WTC11 (cell line): ENCODE measurements around the gene AFF3. TPM values are rescaled to one million over a fixed set of nuclear protein-coding genes. Genes with fewer than 3 reads are reported as not detected.

Source experiments
- ATAC-seq: fragments of 200-7000 bp; cut with Tn5 transposase; 2 replicates; pipeline ENCODE4 v1.10.0; 2021; ENCODE audit warnings: mild to moderate bottlenecking, moderate library complexity
- CTCF ChIA-PET: fragments of 300-600 bp; sonication (Branson Sonifier 250); formaldehyde crosslinking; loops from one replicate; lab custom pipeline; 2021; ENCODE audit warnings: antibody characterized with exemption; lab: Charles Lee
- POLR2A ChIA-PET: fragments of 350-600 bp; sonication (Branson Sonifier 250); formaldehyde crosslinking; loops from one replicate; lab custom pipeline; 2021; ENCODE audit warnings: antibody characterized with exemption; lab: Charles Lee
- DNase-seq: peaks from one replicate; pipeline ENCODE4 v3.0.0; 2021; ENCODE audit warnings: low spot score
- H3K27ac Mint-ChIP-seq: 2 replicates; pipeline ENCODE4 v1.8.0; 2021; ENCODE audit warnings: mixed read lengths
- H3K27me3 Mint-ChIP-seq: 2 replicates; pipeline ENCODE4 v1.8.0; 2021; ENCODE audit warnings: low read depth, mild to moderate bottlenecking, moderate library complexity, mixed read lengths
- H3K36me3 Mint-ChIP-seq: 2 replicates; pipeline ENCODE4 v1.8.0; 2021; ENCODE audit warnings: mixed read lengths
- H3K4me1 Mint-ChIP-seq: 2 replicates; pipeline ENCODE4 v1.8.0; 2022; ENCODE audit warnings: mixed read lengths
- H3K4me3 Mint-ChIP-seq: 2 replicates; pipeline ENCODE4 v1.8.0; 2021; ENCODE audit warnings: mild to moderate bottlenecking, moderate library complexity, mixed read lengths
- H3K9me3 Mint-ChIP-seq: 2 replicates; pipeline ENCODE4 v1.8.0; 2021; ENCODE audit warnings: mixed read lengths
- ATF1 ChIP-seq: sonication (generic); formaldehyde crosslinking; IDR thresholded peaks from 2 replicates; pipeline ENCODE4 v1.8.1; 2023; ENCODE audit warnings: mild to moderate bottlenecking, moderate library complexity, missing genetic modification reagents
- ETV6 ChIP-seq: sonication (generic); formaldehyde crosslinking; IDR thresholded peaks from 2 replicates; pipeline ENCODE4 v1.8.1; 2022; ENCODE audit warnings: mild to moderate bottlenecking, missing genetic modification reagents
- JUN ChIP-seq: sonication (generic); formaldehyde crosslinking; IDR thresholded peaks from 2 replicates; pipeline ENCODE4 v1.8.0; 2023; ENCODE audit warnings: mild to moderate bottlenecking, missing genetic modification reagents
- MXD4 ChIP-seq: fragments of 250-450 bp; sonication (Bioruptor Pico); IDR thresholded peaks from 2 replicates; pipeline ENCODE4 v1.8.0; 2021; ENCODE audit warnings: mild to moderate bottlenecking, moderate library complexity, borderline replicate concordance
- NR3C1 ChIP-seq: sonication (generic); formaldehyde crosslinking; conservative IDR thresholded peaks from 2 replicates; pipeline ENCODE4 v1.8.1; 2023; ENCODE audit warnings: low read depth, mild to moderate bottlenecking, missing genetic modification reagents
- RORB ChIP-seq: fragments of 250-450 bp; sonication (Bioruptor Pico); IDR thresholded peaks from 2 replicates; pipeline ENCODE4 v1.9.0; 2021; ENCODE audit warnings: mild to moderate bottlenecking
- TP53 ChIP-seq: sonication (generic); formaldehyde crosslinking; IDR thresholded peaks from 2 replicates; pipeline ENCODE4 v1.8.1; 2023; ENCODE audit warnings: mild to moderate bottlenecking, missing genetic modification reagents
- USF2 ChIP-seq: sonication (generic); formaldehyde crosslinking; IDR thresholded peaks from 2 replicates; pipeline ENCODE4 v1.8.1; 2023; ENCODE audit warnings: mild to moderate bottlenecking, missing genetic modification reagents, moderate library complexity
- ZNF138 ChIP-seq: sonication (generic); formaldehyde crosslinking; conservative IDR thresholded peaks from 2 replicates; pipeline ENCODE4 v1.8.1; 2022; ENCODE audit warnings: mild to moderate bottlenecking, moderate library complexity, missing genetic modification reagents
- ZNF671 ChIP-seq: fragments of 250-450 bp; sonication (Bioruptor Pico); IDR thresholded peaks from 2 replicates; pipeline ENCODE4 v1.8.0; 2021; ENCODE audit warnings: mild to moderate bottlenecking
- total RNA-seq: library from RNA; stranded (reverse); gene quantifications from 3 replicates; pipeline ENCODE4 v1.2.3, GENCODE V29; 2021
- TF ChIP-seq, protein P1 (sequence below): sonication (generic); formaldehyde crosslinking; IDR thresholded peaks from 2 replicates; pipeline ENCODE4 v1.8.0; 2022; ENCODE audit warnings: missing genetic modification reagents
- TF ChIP-seq, protein P2 (sequence below): sonication (generic); formaldehyde crosslinking; IDR thresholded peaks from 2 replicates; pipeline ENCODE4 v1.8.1; 2023; ENCODE audit warnings: mild to moderate bottlenecking, missing genetic modification reagents
- TF ChIP-seq, protein P3 (sequence below): fragments of 250-450 bp; sonication (Bioruptor Pico); IDR thresholded peaks from 2 replicates; pipeline ENCODE4 v1.9.0; 2021; ENCODE audit warnings: mild to moderate bottlenecking
- TF ChIP-seq, protein P4 (sequence below): sonication (generic); formaldehyde crosslinking; IDR thresholded peaks from 2 replicates; pipeline ENCODE4 v1.8.0; 2023; ENCODE audit warnings: mild to moderate bottlenecking, missing genetic modification reagents

The AFF3 gene
- total RNA-seq, 1 experiment from 2014 or later: 1.2 TPM

DNA sequence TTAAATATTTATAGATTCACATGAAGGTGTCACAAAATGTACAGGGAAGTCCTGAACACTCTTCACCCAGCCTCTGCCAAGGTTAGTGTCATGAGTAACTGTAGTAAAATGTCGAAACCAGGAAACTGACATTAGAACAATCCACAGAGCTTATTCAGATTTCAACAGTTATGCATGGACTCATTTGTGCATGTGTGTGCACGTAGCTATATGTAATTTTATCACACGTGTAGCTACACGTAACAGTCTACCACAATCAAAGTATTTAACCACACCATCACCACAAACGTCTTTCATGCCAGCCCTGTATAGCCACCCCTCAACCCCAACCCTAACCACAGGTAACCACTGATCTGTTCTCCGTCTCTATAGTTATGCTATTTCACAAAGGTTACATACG lies 440.9 kb downstream of the AFF3 start:
- POLR2A ChIA-PET: no interaction called here
- Mint-ChIP-seq H3K4me1 (peaks cover 14% of the 10 kb centered on the region), H3K36me3 (no peaks in the 10 kb centered on the region), H3K4me3 (no peak overlapping the region), H3K27me3 (no peaks in the 10 kb centered on the region), H3K27ac (no peak overlapping the region), H3K9me3 (no peaks in the 10 kb centered on the region)
- ATAC-seq: no peak
- TF ChIP-seq MXD4 (CRISPR knock-in tag): no peak
- TF ChIP-seq TP53 (CRISPR knock-in tag): no peak
- no peak for TF ChIP-seq NR3C1
- TF ChIP-seq USF2 (CRISPR knock-in tag): no peak
- no peak for TF ChIP-seq RORB (CRISPR knock-in tag)
- TF ChIP-seq, protein P1, sequence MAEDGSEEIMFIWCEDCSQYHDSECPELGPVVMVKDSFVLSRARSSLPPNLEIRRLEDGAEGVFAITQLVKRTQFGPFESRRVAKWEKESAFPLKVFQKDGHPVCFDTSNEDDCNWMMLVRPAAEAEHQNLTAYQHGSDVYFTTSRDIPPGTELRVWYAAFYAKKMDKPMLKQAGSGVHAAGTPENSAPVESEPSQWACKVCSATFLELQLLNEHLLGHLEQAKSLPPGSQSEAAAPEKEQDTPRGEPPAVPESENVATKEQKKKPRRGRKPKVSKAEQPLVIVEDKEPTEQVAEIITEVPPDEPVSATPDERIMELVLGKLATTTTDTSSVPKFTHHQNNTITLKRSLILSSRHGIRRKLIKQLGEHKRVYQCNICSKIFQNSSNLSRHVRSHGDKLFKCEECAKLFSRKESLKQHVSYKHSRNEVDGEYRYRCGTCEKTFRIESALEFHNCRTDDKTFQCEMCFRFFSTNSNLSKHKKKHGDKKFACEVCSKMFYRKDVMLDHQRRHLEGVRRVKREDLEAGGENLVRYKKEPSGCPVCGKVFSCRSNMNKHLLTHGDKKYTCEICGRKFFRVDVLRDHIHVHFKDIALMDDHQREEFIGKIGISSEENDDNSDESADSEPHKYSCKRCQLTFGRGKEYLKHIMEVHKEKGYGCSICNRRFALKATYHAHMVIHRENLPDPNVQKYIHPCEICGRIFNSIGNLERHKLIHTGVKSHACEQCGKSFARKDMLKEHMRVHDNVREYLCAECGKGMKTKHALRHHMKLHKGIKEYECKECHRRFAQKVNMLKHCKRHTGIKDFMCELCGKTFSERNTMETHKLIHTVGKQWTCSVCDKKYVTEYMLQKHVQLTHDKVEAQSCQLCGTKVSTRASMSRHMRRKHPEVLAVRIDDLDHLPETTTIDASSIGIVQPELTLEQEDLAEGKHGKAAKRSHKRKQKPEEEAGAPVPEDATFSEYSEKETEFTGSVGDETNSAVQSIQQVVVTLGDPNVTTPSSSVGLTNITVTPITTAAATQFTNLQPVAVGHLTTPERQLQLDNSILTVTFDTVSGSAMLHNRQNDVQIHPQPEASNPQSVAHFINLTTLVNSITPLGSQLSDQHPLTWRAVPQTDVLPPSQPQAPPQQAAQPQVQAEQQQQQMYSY (CRISPR knock-in tag): no peak
- TF ChIP-seq, protein P2, sequence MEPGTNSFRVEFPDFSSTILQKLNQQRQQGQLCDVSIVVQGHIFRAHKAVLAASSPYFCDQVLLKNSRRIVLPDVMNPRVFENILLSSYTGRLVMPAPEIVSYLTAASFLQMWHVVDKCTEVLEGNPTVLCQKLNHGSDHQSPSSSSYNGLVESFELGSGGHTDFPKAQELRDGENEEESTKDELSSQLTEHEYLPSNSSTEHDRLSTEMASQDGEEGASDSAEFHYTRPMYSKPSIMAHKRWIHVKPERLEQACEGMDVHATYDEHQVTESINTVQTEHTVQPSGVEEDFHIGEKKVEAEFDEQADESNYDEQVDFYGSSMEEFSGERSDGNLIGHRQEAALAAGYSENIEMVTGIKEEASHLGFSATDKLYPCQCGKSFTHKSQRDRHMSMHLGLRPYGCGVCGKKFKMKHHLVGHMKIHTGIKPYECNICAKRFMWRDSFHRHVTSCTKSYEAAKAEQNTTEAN (CRISPR knock-in tag): no peak
- TF ChIP-seq, protein P3, sequence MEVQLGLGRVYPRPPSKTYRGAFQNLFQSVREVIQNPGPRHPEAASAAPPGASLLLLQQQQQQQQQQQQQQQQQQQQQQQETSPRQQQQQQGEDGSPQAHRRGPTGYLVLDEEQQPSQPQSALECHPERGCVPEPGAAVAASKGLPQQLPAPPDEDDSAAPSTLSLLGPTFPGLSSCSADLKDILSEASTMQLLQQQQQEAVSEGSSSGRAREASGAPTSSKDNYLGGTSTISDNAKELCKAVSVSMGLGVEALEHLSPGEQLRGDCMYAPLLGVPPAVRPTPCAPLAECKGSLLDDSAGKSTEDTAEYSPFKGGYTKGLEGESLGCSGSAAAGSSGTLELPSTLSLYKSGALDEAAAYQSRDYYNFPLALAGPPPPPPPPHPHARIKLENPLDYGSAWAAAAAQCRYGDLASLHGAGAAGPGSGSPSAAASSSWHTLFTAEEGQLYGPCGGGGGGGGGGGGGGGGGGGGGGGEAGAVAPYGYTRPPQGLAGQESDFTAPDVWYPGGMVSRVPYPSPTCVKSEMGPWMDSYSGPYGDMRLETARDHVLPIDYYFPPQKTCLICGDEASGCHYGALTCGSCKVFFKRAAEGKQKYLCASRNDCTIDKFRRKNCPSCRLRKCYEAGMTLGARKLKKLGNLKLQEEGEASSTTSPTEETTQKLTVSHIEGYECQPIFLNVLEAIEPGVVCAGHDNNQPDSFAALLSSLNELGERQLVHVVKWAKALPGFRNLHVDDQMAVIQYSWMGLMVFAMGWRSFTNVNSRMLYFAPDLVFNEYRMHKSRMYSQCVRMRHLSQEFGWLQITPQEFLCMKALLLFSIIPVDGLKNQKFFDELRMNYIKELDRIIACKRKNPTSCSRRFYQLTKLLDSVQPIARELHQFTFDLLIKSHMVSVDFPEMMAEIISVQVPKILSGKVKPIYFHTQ (CRISPR knock-in tag): no peak
- TF ChIP-seq ATF1 (CRISPR knock-in tag): no peak
- DNase-seq: no peak
- CTCF ChIA-PET: no interaction called here

DNA sequence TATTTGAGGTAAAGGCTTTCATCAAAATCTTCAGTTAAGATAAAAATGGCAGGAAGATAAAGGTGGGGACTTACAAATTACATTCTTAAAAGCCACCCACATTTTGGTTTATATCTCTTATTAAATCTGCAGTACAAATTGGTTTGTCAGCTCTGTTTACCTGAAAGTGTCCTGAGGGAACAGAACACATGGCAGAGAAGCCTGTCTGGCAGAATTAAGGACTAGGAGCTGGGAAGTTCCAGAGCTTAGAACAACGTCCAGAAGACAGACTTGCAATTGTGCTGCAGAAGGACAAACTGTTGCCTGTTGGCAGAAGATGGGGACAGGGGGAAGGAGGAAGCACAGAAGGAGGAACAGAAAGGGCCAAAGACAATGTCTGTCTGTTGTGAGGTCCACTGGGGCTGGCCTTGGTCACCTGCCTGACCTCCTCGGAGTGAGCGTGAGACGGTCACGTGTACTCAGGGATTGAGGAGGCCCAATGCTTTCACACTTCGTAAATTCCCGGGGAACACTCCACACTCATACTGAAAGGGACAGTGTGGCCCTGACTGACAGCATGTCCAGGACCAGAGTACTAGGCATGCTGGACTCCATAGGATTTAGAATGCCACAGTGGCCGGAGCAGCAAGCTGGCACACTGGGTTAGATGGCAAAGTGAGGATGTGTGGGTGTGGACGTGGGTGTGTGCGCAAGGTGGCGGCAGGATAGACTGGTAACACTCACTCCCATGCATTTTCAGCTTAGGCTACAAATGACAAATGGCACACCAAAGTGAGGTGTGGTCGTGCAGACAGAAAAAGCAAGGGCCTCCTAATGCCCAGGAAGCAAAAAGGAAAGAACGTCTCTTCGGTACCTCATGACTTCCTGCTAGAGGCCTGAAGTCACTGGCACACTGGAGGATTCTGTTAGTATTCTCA lies 441.6 kb downstream of the AFF3 start:
- no peak overlapping the region for H3K4me3 Mint-ChIP-seq
- H3K9me3 Mint-ChIP-seq: no peaks in the 10 kb centered on the region
- H3K27ac Mint-ChIP-seq: no peak overlapping the region; the same call in 1 of the 2 replicates
- H3K27me3 Mint-ChIP-seq: no peaks in the 10 kb centered on the region
- ChIA-PET CTCF (no interaction called here), POLR2A (no interaction called here)
- no peaks in the 10 kb centered on the region for H3K36me3 Mint-ChIP-seq
- no peak for DNase-seq
- TF ChIP-seq, protein P4, sequence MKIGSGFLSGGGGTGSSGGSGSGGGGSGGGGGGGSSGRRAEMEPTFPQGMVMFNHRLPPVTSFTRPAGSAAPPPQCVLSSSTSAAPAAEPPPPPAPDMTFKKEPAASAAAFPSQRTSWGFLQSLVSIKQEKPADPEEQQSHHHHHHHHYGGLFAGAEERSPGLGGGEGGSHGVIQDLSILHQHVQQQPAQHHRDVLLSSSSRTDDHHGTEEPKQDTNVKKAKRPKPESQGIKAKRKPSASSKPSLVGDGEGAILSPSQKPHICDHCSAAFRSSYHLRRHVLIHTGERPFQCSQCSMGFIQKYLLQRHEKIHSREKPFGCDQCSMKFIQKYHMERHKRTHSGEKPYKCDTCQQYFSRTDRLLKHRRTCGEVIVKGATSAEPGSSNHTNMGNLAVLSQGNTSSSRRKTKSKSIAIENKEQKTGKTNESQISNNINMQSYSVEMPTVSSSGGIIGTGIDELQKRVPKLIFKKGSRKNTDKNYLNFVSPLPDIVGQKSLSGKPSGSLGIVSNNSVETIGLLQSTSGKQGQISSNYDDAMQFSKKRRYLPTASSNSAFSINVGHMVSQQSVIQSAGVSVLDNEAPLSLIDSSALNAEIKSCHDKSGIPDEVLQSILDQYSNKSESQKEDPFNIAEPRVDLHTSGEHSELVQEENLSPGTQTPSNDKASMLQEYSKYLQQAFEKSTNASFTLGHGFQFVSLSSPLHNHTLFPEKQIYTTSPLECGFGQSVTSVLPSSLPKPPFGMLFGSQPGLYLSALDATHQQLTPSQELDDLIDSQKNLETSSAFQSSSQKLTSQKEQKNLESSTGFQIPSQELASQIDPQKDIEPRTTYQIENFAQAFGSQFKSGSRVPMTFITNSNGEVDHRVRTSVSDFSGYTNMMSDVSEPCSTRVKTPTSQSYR (CRISPR knock-in tag): no peak
- TF ChIP-seq ETV6 (CRISPR knock-in tag) (no peak), ZNF138 (CRISPR knock-in tag) (no peak), NR3C1 (no peak), JUN (CRISPR knock-in tag) (no peak), ZNF671 (CRISPR knock-in tag) (no peak)
- TF ChIP-seq, all 79 proteins: peak for 0
- ATAC-seq: no peak
- H3K4me1 Mint-ChIP-seq: peaks cover 6% of the 10 kb centered on the region
